ENCODE results near the gene FAM20C.

The FAM20C gene

DNA sequence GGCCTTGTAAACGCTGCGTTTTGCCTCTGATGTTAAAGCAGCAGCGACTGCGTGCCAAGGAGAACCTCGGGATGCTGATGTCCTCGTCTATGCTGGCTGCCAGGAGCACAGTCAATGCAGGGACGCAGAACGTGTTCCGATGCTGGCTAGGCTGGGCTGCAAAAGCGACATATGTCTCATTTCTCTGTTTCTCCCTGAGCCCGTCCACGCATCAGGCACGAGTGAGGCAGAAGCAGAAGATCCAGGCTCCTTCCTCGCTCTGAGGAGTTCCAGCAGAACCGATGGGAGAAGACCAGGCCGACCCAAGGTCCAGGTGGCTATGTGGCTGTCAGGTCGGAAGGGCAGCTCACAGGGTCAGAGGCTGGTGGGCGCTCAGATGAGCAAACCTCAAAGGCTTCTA is 93.9 kb downstream of the FAM20C start:
- no peak overlapping the region for H3K27ac ChIP-seq
- no peak for TF ChIP-seq ZFX (IDR thresholded peaks at IDR 0.05; ENCODE audit: borderline replicate concordance)
- TF ChIP-seq, protein P1, sequence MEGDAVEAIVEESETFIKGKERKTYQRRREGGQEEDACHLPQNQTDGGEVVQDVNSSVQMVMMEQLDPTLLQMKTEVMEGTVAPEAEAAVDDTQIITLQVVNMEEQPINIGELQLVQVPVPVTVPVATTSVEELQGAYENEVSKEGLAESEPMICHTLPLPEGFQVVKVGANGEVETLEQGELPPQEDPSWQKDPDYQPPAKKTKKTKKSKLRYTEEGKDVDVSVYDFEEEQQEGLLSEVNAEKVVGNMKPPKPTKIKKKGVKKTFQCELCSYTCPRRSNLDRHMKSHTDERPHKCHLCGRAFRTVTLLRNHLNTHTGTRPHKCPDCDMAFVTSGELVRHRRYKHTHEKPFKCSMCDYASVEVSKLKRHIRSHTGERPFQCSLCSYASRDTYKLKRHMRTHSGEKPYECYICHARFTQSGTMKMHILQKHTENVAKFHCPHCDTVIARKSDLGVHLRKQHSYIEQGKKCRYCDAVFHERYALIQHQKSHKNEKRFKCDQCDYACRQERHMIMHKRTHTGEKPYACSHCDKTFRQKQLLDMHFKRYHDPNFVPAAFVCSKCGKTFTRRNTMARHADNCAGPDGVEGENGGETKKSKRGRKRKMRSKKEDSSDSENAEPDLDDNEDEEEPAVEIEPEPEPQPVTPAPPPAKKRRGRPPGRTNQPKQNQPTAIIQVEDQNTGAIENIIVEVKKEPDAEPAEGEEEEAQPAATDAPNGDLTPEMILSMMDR (IDR thresholded peaks at IDR 0.05): no peak

DNA sequence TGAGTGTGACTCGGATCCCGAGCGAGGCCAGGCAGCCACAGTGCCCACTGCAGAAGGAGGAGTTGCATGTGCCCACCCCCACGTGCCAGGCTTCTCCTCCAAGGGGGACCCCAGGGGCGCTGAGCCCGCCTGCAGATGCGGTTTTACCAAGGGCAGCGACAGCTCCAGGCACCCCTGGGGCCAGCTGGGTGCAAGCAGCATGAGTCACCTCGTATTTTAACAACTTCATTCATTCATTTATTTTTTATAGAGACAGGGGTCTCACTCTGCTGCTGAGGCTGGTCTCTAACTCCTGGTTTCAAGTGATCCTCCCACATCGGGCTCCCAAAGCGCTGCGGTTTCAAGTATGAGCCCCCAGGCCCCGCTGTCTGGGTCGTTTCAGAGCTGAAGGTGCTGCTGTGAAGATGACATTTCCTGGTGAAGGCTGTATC is 96.3 kb downstream of the FAM20C start:
- TF ChIP-seq, protein P1 (IDR thresholded peaks at IDR 0.05): no peak
- TF ChIP-seq ZFX (IDR thresholded peaks at IDR 0.05; ENCODE audit: borderline replicate concordance): no peak
- no peak overlapping the region for H3K27ac ChIP-seq

DNA sequence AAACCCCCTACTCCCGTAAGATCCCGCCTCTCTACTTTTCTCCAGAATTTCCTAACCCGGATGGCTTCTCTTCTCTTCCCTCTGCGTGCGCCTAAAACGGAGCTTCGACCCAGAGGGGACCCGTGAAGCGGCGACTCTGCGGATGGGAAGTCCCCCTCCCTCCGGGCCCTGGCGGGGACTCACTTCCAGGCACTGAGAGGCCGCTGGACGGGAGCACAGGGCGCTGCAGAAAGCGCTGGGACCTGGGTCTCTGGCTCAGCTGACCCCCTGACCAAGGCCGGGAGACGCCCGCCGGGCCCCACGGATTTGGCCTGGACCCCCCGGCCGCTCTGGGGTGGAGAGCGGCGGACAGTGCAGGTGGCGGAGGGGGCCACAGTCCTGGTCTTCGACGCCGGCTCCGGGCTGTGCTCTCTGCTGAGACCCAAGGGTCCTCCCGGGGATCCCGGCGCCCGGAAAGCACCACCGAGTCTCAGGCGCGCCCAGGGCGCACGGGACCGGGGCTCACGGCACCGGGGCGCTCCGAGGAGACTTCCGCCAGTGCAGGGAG is 96.9 kb downstream of the FAM20C start:
- no peak overlapping the region for H3K27ac ChIP-seq
- no peak for TF ChIP-seq ZFX (IDR thresholded peaks at IDR 0.05; ENCODE audit: borderline replicate concordance)
- TF ChIP-seq, protein P1 (IDR thresholded peaks at IDR 0.05): no peak

DNA sequence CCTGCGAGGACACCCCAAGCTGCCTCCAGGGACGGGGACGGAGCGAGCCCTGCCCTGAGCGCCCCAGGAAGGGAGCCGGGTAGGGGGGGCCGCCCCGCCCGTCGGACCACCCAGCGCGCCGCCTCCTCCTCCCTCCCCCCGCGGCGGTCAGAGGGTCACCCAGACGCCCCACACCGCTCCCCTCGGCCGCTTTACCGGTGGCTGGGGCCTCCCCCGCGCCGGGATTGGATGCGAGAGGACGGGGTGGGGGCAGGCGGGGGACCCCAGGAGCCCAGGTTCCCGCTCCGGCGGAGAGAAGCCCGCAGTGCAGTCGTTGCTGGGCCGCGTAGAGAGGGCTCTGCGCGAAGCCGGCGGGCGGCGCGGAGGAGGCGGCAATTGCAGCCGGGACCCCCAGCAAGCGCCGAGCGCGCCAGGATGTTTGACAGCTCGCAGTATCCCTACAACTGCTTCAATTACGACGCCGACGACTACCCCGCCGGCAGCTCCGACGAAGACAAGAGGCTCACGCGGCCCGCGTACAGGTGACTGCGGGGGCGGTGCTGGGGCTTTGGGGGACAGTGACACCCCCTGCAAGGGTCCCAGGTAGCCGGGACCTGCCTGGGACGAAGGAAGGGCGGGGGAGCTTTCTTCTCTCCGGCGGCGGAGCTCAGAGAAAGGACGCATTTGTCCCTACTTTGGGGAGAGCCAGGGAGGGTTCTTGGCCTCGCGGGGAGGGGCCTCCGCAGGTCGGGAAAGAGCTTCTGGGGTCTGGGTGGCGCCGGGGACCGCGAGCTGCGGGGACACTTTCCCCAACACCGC is 97.6 kb downstream of the FAM20C start, which contains the start of gene FOXL3:
Gene FOXL3, plus strand, starts transcription at position 415 of the 798 bp plus-strand sequence. Its CDS starts 0 bp downstream, at position 415.
- TF ChIP-seq, protein P1 (IDR thresholded peaks at IDR 0.05): no peak
- TF ChIP-seq ZFX (IDR thresholded peaks at IDR 0.05; ENCODE audit: borderline replicate concordance): no peak
- no peak within 1 kb of the TSS for H3K27ac ChIP-seq

DNA sequence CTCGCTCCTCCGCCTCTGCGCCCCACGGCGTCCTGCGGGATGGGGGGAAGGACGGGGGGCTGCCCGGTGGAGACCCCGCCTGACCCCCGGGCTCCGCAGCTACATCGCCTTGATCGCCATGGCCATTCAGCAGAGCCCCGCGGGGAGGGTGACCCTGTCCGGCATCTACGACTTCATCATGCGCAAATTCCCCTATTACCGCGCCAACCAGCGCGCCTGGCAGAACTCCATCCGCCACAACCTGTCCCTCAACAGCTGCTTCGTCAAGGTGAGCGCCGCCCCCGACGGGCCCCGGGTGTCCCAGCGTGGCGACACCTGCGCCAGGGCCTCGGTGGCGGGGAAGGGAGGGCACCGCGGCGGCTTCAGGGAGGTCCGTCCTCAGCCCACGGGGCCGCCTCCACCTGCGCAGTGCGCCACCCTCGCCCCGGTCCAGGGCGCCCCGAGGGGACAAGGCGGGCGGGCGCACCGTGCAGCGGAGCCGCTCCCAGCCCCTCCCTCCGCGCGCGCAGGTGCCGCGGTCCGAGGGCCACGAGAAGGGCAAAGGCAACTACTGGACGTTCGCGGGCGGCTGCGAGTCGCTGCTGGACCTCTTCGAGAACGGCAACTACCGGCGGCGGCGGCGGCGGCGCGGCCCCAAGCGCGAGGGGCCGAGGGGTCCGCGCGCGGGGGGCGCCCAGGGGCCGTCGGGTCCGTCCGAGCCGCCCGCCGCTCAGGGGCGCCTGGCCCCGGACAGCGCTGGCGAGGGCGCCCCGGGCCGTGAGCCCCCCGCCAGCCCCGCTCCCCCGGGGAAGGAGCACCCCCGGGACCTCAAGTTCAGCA is 98.4 kb downstream of the FAM20C start:
- TF ChIP-seq ZFX (IDR thresholded peaks at IDR 0.05; ENCODE audit: borderline replicate concordance): no peak
- TF ChIP-seq, protein P1 (IDR thresholded peaks at IDR 0.05): no peak
- no peak overlapping the region for H3K27ac ChIP-seq

DNA sequence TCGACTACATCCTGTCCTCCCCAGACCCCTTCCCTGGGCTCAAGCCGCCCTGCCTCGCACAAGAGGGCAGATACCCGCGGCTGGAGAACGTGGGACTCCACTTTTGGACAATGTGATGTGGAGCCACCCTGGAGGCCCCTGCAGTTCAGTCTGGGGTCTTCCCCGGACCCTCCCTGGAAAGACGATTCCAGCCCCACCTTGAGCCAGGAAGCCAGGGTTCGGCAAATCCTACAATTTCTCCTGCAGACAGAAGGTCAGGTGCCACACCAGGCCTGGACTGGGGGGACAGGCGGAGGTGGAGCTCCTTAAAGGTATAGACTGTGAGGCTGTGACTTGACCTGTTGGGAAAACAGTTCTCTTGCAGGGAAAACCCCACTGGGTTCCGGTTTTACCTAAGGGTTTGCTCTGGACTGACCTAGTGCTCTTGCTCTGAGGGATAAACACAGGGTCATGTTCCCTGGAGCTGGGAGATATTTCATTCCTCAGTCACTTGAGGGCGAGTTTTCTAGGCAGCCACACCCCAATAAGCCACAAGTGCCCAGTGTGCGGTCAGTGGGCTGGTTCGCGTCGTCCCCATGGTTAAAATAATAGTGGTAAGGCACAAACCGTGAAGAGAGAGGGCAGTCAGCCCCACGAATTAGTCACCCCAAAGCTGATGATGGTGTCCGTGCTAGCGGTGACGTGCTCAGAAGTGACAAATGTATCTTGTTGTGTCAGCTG is 99.2 kb downstream of the FAM20C start:
- no peak overlapping the region for H3K27ac ChIP-seq
- no peak for TF ChIP-seq ZFX (IDR thresholded peaks at IDR 0.05; ENCODE audit: borderline replicate concordance)
- TF ChIP-seq, protein P1 (IDR thresholded peaks at IDR 0.05): no peak

All from 22Rv1 (cell line).